Bone marrow (tissue), 2 donors: ENCODE results near the gene MCCD1.

Source experiments
- DNase-seq, 2 donors: peaks; one replicate each; lab custom pipeline; 2025; lab: John Stamatoyannopoulos, UW

Gene MCCD1

DNA sequence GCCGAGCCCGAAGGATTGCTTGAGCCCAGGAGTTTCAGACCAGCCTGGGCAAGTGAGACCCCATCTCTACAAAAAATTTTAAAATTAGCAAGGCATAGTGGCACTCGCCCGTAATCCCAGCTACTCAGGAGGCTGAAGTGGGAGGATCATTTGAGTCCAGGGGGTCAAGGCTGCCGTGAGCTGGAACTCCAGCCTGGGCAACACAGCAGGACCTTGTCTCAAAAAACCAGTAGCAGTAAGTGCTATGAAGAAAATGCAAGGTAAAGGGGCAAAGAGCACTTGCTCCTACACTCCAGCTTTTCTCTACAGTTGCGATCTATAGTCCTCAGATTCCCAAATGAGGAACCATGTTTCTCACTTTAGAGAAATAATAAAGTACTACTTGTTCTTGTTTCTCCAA is 14.9 kb downstream of the MCCD1 start:
- no peak for DNase-seq

DNA sequence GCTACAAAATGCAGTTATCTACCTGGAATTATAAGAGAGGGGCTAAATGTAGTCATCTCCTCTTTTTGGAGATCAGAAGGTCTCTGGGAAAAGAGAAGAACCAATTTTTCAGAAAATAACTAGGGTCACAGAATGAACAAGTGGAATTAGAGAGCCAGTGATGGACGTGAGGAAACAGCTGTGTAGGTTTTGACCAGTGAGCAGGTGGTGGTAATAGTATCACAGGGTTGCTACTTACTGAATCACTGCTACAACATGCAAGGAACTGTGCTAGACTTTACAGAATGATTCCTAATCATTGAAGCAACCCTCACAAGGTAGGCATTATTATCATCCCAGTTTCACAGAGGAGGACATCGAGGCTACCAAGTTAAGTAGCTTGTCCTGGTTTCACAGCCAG is 15.9 kb downstream of the MCCD1 start:
- no peak for DNase-seq

DNA sequence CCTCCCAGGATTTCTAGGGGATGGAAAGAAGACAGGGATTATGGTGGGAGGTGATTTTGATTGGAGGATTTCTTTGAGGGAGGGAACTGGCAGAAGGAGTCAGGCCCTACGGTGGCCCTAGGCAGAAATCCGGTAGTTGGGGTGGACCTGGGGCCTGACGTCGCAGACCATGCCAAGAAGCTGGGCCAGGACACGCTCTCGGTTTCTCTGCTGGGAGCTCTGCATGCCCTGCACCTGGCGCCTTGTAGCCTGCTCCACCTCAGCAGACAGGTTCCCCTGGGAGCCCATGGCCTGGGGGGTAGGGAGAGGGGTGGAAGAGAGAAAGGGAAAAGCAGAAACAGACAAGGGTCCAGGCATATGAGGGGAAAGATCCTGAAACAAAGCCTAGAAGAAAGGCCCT is 16.5 kb downstream of the MCCD1 start:
- DNase-seq, result no peak

- DNase-seq, result peak; percentile 62 to 76
These were observed 17.7 kb downstream of the MCCD1 start, which contains the start of gene ATP6V1G2 for GRCh38 chr6:31546339-31546957. Gene ATP6V1G2 (minus strand): TSS chr6:31546608. CDS start chr6:31546559, 49 bp downstream.

DNA sequence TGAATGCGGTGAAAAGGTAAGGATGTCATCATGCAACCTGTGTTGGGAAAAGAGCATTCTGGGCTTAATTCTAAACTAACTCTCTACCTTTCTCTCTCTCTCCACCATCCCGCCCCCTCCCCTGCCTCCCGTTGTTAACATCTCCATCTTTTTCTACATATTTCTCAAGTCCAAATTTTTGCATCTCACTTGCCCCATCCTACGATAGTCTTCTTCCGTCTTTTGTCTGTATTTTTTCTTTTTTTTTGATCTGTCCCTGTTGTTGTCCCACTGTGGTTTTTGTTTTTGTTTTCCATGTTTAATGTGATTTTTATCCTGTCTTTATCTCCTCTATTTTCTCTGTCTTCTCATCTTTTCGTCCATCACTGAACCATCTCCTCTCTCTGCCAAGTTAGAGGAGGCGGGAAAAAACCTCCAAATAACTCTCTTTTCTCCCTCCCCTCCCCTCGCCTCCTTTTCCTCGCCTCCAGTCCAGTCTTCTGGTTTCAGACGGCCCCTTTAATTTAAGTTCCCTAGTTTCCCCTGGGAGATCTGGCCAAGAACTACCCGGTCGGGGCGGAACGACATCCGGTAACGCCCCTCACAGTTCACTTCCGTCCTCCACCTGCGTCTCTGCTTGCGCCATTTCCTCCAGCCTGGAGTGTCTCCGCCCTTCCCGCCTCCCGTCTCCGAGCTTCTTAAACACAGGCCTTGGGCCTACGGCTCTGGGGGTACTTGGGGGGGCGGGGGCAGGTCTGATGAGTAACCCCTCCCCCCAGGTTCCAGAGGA is 18.4 kb downstream of the MCCD1 start, which contains the start of gene NFKBIL1:
Gene NFKBIL1, plus strand, starts transcription at position 651 of the 769 bp plus-strand sequence. Its CDS starts 87 bp downstream, at position 738.
- peak; percentile 67 to 97 for DNase-seq

DNA sequence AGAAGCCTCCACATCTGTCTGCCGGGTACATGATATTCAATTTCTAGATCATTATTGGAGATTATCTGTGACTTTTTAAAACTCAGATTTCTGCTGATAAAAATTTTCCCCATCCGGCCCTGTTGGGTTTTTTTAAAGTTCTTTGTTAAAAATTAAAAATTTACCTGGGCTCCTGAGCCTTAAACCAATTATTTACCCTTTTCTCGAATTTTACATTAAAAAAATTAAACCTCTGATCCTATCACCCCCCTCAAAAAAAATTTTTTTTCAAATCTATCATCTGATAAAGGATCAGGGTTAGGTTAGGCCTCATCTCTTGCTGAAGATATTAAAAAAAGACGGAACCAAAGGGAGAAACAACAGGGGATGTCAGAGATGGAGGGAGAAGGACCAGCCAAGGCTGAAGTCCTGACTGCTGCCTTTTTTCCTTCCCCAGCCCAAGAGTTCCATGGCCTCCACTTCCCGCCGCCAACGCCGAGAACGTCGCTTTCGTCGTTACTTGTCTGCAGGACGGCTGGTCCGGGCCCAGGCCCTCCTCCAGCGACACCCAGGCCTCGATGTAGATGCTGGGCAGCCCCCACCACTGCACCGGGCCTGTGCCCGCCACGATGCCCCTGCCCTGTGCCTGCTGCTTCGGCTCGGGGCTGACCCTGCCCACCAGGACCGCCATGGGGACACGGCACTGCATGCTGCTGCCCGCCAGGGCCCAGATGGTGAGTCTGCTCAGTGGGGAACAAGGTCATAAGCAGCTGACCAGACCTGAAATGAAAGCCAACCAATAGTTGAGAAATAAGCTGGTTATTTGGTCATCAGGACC is 19.2 kb downstream of the MCCD1 start:
- no peak for DNase-seq

- no peak for DNase-seq
These were observed 19.7 kb downstream of the MCCD1 start for GRCh38 chr6:31548544-31548873.

DNA sequence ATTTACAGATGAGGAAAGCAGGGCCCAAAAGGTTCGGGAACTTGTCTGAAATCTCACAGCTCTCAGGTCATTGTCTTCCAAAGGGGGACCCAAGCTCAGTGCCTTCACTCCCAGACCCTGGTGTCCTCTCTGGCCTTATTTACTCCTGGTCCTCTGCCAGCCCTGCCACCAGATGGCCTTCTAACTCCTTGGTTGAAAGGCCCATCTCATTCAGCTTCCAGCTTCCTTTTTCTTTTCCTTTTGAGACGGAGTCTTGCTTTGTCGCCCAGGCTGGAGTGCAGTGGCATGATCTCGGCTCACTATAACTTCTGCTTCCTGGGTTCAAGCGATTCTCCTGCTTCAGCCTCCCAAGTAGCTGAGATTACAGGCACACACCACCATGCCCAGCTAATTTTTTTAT is 22.6 kb downstream of the MCCD1 start:
- peak; percentile 28 to 83 for DNase-seq

DNA sequence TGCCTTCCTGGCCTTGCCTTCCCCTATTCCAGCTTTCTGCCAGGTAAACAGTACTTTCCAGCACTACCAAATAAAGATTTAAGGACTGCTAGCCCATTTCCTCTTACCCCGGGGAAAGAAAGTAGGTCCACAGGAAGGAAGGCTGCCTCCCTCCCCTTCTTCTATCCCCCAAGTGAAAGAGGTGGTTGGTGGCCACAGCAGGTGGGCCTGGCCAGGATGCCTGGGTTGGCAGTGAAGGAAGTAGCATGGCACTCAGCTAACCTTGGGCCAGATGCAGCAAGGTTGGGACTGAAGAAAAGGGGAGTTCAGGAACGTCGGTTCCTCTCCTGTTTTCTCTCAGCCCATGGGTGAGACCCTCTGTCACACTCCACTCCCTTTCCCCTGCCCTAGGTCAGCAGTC is 27.5 kb downstream of the MCCD1 start:
- DNase-seq, result no peak

DNA sequence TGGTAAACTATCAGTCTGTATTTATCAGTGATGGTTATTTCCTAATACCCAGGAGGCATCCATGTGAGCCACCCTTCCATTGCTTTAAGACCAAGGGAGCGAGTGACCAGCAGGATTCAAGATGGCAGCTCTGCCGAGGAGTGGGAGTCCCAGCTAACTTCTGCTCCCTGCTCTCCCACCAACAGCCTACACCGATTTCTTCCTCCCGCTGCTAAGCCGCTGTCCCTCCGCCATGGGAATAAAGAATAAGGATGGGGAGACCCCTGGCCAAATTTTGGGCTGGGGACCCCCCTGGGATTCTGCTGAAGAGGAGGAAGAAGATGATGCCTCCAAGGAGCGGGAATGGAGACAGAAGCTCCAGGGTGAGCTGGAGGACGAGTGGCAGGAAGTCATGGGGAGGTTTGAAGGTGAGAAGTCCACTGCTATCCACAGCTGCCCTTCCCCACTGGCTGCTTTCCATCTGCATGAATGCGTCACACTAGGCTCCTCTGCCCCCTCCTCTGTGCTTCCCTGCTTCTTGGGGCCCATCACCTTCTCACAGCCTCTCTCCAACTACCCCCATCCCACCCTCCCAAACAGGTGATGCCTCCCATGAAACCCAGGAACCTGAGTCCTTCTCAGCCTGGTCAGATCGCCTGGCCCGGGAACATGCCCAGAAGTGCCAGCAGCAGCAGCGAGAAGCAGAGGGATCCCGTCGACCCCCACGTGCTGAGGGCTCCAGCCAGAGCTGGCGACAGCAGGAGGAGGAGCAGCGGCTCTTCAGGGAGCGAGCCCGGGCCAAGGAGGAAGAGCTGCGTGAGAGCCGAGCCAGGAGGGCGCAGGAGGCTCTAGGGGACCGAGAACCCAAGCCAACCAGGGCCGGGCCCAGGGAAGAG is 28.9 kb downstream of the MCCD1 start:
- DNase-seq, result no peak

DNA sequence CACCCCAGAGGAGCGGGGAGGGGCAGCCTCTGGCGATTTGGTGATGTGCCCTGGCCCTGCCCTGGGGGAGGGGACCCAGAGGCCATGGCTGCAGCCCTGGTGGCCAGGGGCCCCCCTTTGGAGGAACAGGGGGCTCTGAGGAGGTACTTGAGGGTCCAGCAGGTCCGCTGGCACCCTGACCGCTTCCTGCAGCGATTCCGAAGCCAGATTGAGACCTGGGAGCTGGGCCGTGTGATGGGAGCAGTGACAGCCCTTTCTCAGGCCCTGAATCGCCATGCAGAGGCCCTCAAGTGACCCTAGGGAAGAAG is 29.5 kb downstream of the MCCD1 start:
- DNase-seq, result no peak

- peak; percentile 61 to 97 for DNase-seq
These were observed 30.1 kb downstream of the MCCD1 start for GRCh38 chr6:31558631-31559500.

DNA sequence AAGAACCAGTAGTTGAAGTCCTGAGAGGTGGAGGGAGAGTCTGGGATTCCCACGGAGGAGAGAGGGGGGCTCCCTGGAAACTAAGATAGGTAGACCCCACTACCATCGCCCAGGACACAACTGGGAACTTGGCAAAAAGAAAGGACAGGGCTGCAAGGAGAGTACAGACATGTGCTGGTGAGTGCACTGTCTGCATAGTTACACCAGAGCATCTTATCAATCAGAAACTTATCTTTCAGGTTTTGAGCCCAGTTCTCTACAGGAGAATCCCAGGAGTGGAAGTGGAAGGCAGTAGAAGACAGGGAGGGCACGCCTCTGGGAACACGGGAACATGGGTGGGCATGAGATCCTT is 30.8 kb downstream of the MCCD1 start:
- no peak for DNase-seq

DNA sequence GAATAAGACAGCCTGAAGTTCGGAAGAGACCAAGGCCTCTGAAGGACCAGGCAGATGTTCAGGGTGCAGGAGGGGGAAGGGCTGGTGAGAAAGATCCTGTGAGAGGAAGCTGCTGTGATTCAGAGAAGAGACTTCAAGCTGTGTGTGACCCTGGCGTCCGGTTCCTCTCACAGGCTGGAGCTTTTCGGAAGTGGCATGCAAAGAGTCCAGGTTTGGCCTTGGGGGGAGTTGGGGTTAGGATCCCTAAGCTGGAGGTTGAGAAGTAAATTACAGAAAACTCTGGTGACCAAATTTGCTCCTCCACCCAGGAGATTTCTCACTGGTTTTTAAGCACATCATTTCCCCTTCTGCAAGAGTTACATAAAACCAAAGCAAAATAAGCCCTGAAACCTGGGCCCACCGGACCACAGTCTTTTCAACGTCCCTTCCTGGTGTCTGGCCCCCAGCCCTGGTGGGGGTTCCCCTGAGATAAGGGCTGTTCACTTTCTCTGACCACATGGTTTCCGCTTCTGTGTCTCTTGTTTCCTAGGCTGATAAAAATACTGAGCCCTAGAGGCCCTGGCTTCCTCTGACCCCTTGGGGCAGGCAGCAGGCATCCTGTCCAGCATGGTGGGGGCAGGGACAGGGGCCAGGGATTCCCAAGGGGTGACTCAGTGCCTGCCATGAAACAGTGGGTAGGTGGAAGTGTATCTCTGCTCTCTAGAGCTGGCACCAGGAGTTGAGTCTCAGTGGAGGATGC is 31.4 kb downstream of the MCCD1 start:
- peak; percentile 52 to 74 for DNase-seq

- DNase-seq, result no peak
These were observed 31.9 kb downstream of the MCCD1 start for GRCh38 chr6:31560697-31561058.

GRCh38 chr6:31567531-31568370 is 39.0 kb downstream of the MCCD1 start:
- DNase-seq, result no peak

- peak in 1 of 2 donors; percentile 68 for DNase-seq
These were observed 39.8 kb downstream of the MCCD1 start for GRCh38 chr6:31568537-31568961.

DNA sequence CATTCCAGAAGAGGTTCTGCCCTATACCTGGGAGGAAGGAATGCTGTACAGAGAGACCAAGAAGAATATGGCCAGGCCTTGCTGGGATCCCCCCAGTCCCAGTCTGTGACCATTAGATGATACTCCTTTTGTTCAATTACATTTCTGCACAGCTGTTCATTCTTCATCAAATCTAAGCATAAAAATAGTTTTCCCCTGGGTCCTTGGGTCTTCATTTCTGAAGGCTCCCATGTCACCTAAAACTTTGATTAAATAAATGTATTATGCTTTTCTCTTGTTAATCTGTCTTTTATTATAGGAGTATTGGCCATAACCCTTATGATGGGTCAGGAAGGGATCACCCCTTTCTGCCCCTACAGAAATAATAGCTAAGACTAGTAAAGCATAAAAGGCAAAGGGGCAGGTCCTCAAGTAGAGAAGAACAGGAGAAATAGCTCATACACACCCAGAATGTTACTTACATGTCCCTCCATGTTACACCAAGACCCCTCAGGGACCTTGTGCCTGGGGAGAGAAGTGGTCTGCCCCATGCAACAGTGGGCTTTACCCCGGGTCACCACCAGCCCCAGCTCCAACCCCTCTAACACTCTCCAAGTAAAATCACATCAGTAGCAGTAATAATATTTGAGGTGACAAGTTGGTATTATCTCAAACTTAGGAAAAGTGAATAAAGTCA is 41.2 kb downstream of the MCCD1 start:
- no peak for DNase-seq
